HG03378 (cell line): ENCODE data around the gene KSR1.

Experiments used
- ATAC-seq: cut with Tn5 transposase; IDR thresholded peaks from one replicate; pipeline ENCODE4 v1.9.1; 2021; ENCODE audit warnings: mild to moderate bottlenecking, moderate library complexity; ENCODE audit not compliant: unreplicated experiment

The KSR1 gene

GRCh38 chr17:27603421-27603770, 147.1 kb downstream of the KSR1 start:
- no peak for ATAC-seq

- ATAC-seq: no peak
These were observed 147.9 kb downstream of the KSR1 start for GRCh38 chr17:27603880-27604794.

GRCh38 chr17:27605409-27605808, 149.2 kb downstream of the KSR1 start:
- ATAC-seq: no peak

- no peak for ATAC-seq
These were observed 151.4 kb downstream of the KSR1 start for GRCh38 chr17:27607521-27608091.

GRCh38 chr17:27608328-27609230, 152.3 kb downstream of the KSR1 start:
- no peak for ATAC-seq

GRCh38 chr17:27609611-27610303, 153.5 kb downstream of the KSR1 start:
- ATAC-seq: no peak

GRCh38 chr17:27610304-27610677, 154.0 kb downstream of the KSR1 start:
- ATAC-seq: no peak

GRCh38 chr17:27612160-27612770, 156.0 kb downstream of the KSR1 start:
- ATAC-seq: no peak

- no peak for ATAC-seq
These were observed 157.2 kb downstream of the KSR1 start for GRCh38 chr17:27613433-27613832.

GRCh38 chr17:27615121-27615520, 158.9 kb downstream of the KSR1 start:
- no peak for ATAC-seq

- ATAC-seq: no peak
These were observed 160.2 kb downstream of the KSR1 start for GRCh38 chr17:27616414-27616813.

- ATAC-seq: no peak
These were observed 162.2 kb downstream of the KSR1 start for GRCh38 chr17:27618417-27618816.

GRCh38 chr17:27620721-27621120, 164.5 kb downstream of the KSR1 start:
- ATAC-seq: no peak

GRCh38 chr17:27621536-27621935, 165.3 kb downstream of the KSR1 start:
- no peak for ATAC-seq

GRCh38 chr17:27621942-27622559, 165.8 kb downstream of the KSR1 start:
- no peak for ATAC-seq

GRCh38 chr17:27622986-27623385, 166.7 kb downstream of the KSR1 start:
- no peak for ATAC-seq

GRCh38 chr17:27623614-27624013, 167.4 kb downstream of the KSR1 start:
- no peak for ATAC-seq

GRCh38 chr17:27624539-27624938, 168.3 kb downstream of the KSR1 start:
- no peak for ATAC-seq

GRCh38 chr17:27625856-27626255, 169.6 kb downstream of the KSR1 start:
- no peak for ATAC-seq

GRCh38 chr17:27627514-27627913, 171.3 kb downstream of the KSR1 start:
- no peak for ATAC-seq
